GM23248 (cell line): ENCODE data around the gene KCNQ4. TPM values are rescaled to one million over a fixed set of nuclear protein-coding genes. Genes with fewer than 3 reads are reported as not detected.

Experiments
- DNase-seq: peaks from one replicate; pipeline ENCODE4 v3.0.0-alpha.2; 2015
- H2AFZ ChIP-seq: fragments of 200-600 bp; sonication (generic); 2 replicates; pipeline ENCODE4 v1.6.1; 2016; ENCODE audit warnings: antibody characterized with exemption
- H3F3A ChIP-seq: fragments of 200-600 bp; sonication (generic); 2 replicates; pipeline ENCODE4 v1.6.1; 2016; ENCODE audit warnings: mild to moderate bottlenecking, antibody characterized with exemption, mixed run types; ENCODE audit not compliant: insufficient read depth
- H3K27ac ChIP-seq: fragments of 200-600 bp; sonication (generic); 2 replicates; pipeline ENCODE4 v1.5.1; 2016; ENCODE audit warnings: mild to moderate bottlenecking
- H3K27me3 ChIP-seq: fragments of 200-600 bp; sonication (generic); replicated peaks from 2 replicates; pipeline ENCODE4 v1.6.1; 2016; ENCODE audit warnings: mild to moderate bottlenecking; ENCODE audit not compliant: insufficient read depth
- H3K36me3 ChIP-seq: fragments of 200-600 bp; sonication (generic); 2 replicates; pipeline ENCODE4 v1.6.1; 2016; ENCODE audit warnings: low read depth, mild to moderate bottlenecking
- H3K4me1 ChIP-seq: fragments of 200-600 bp; sonication (generic); 2 replicates; pipeline ENCODE4 v1.6.1; 2016; ENCODE audit warnings: mild to moderate bottlenecking; ENCODE audit not compliant: insufficient read depth
- H3K4me2 ChIP-seq: fragments of 200-600 bp; sonication (generic); one replicate; pipeline ENCODE4 v1.6.1; 2016; ENCODE audit warnings: mild to moderate bottlenecking; ENCODE audit not compliant: unreplicated experiment
- H3K4me3 ChIP-seq: fragments of 200-600 bp; sonication (generic); 2 replicates; pipeline ENCODE4 v1.5.1; 2016; ENCODE audit warnings: mild to moderate bottlenecking
- H3K79me2 ChIP-seq: fragments of 200-600 bp; sonication (generic); 2 replicates; pipeline ENCODE4 v1.6.1; 2016; ENCODE audit warnings: mild to moderate bottlenecking; ENCODE audit not compliant: insufficient read depth
- H3K9ac ChIP-seq: fragments of 200-600 bp; sonication (generic); 2 replicates; pipeline ENCODE4 v1.6.1; 2016; ENCODE audit warnings: mild to moderate bottlenecking
- H3K9me2 ChIP-seq: fragments of 200-600 bp; sonication (generic); 2 replicates; pipeline ENCODE4 v1.6.1; 2016; ENCODE audit warnings: mixed run types, mild to moderate bottlenecking, moderate library complexity; ENCODE audit not compliant: insufficient read depth
- H3K9me3 ChIP-seq: fragments of 200-600 bp; sonication (generic); one replicate; pipeline ENCODE4 v1.6.1; 2017; ENCODE audit warnings: low read depth
- H4K20me1 ChIP-seq: fragments of 200-600 bp; sonication (generic); 2 replicates; pipeline ENCODE4 v1.6.0; 2016; ENCODE audit not compliant: insufficient read depth
- EZH2 ChIP-seq: fragments of 200-600 bp; sonication (generic); IDR thresholded peaks from 2 replicates; pipeline ENCODE4 v1.6.1; 2018; ENCODE audit warnings: antibody characterized with exemption, mild to moderate bottlenecking; ENCODE audit not compliant: insufficient read depth, poor library complexity, severe bottlenecking
- EZH2phosphoT487 ChIP-seq: fragments of 200-600 bp; sonication (generic); IDR thresholded peaks from 2 replicates; pipeline ENCODE4 v1.6.1; 2018; ENCODE audit warnings: antibody characterized with exemption, moderate library complexity, mild to moderate bottlenecking, low read depth; ENCODE audit not compliant: insufficient read depth
- WGBS, 2 experiments: methylation state at CpG; one replicate each; pipeline ENCODE4 v1.1.6; 2015 to 2017; ENCODE audit warnings: low lambda C conversion rate in 2 of 2, low coverage in 1 of 2; ENCODE audit errors: missing lambda C conversion rate in 2 of 2; 5-methylcytosine and 5-hydroxymethylcytosine counted together
- in situ Hi-C: fragments of 300-500 bp; cut with MboI; formaldehyde crosslinking; loops from 2 replicates; pipeline ENCODE4 v1.15.0; 2020
- polyA plus RNA-seq: library from polyadenylated mRNA; unstranded; fragments of >200 nt; fragmentation: Nextera tagmentation; extraction: Ambion mirVana; gene quantifications from 2 replicates; pipeline ENCODE4 v1.2.1, GENCODE V29; 2016
- total RNA-seq: library from RNA; depleted of rRNA; stranded (reverse); fragments of >200 nt; shearing (Covaris generic); gene quantifications from 2 replicates; pipeline ENCODE4 v1.2.3, GENCODE V29; 2014

KCNQ4 gene
- total and polyA plus RNA-seq, 2 experiments from 2014 or later, result not detected

DNA sequence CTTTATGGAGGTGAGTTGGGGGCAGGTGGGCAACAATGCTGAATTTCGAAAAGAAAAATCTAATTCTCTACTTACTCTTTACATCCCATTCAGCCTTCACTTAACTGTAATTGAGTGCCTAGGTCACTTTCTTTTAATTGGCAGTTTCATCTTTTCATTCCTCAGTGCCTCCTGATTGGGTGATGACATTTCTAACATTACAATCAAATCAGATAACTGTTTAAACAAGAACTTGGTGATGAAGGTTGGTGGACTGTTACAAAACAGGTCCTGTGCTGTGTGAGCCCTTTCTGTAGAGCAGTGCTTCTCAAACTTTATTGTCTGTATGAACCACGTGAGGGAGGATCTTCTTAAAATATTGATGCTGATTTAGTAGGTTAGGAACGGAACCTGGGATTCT, 40.1 kb upstream of the KCNQ4 start:
- TF ChIP-seq EZH2 (no peak), EZH2phosphoT487 (no peak)
- no peak overlapping the region for H3K4me2 ChIP-seq
- H2AFZ ChIP-seq, result no peak overlapping the region
- no peaks in the 10 kb centered on the region for H3K9me3 ChIP-seq
- peaks cover 18% of the 10 kb centered on the region for H3K36me3 ChIP-seq
- no peak for DNase-seq
- no peak overlapping the region for H3K9ac ChIP-seq
- peaks cover 19% of the 10 kb centered on the region for H3F3A ChIP-seq
- peaks cover 23% of the 10 kb centered on the region; the same call in 1 of the 2 replicates for H3K79me2 ChIP-seq
- no peak overlapping the region for H3K27ac ChIP-seq
- H3K4me1 ChIP-seq, result peaks cover 22% of the 10 kb centered on the region
- no peaks in the 10 kb centered on the region for H3K27me3 ChIP-seq
- no peaks in the 10 kb centered on the region for H4K20me1 ChIP-seq
- H3K9me2 ChIP-seq, result no peaks in the 10 kb centered on the region
- in situ Hi-C loops, result no loop called here
- WGBS, 2 experiments, result 95 to 100% methylated on average over 3 of the region's 3 CpGs
- no peak overlapping the region for H3K4me3 ChIP-seq

DNA sequence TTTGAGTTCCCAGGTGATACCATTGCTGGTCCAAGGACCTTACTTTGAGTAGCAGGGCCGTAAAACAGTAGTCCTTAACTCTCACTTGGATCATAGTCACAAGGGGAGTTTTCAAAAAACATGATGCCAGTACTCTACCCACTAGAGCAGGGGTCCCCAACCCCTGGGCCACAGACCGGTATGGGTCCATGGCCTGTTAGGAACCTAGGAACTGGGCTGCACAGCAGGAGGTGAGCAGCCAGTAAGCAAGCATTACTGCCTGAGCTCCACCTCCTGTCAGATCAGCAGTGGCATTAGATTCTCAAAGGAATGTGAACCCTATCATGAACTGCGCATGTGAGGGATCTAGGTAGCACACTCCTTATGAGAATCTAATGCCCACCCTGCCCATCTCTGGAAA, 39.7 kb upstream of the KCNQ4 start:
- Histone ChIP-seq H3K27me3 (no peaks in the 10 kb centered on the region), H3K4me2 (no peak overlapping the region), H3K4me3 (no peak overlapping the region), H3K36me3 (peaks cover 22% of the 10 kb centered on the region), H3K27ac (no peak overlapping the region), H3K9ac (no peak overlapping the region), H3K9me3 (no peaks in the 10 kb centered on the region), H3K4me1 (peaks cover 22% of the 10 kb centered on the region), H3F3A (peaks cover 19% of the 10 kb centered on the region), H3K9me2 (no peaks in the 10 kb centered on the region), H2AFZ (no peak overlapping the region), H3K79me2 (peaks cover 23% of the 10 kb centered on the region; the same call in 1 of the 2 replicates), H4K20me1 (no peaks in the 10 kb centered on the region)
- in situ Hi-C loops, result no loop called here
- no peak for DNase-seq
- WGBS, 2 experiments, result 97 to 98% methylated on average over 3 of the region's 3 CpGs
- TF ChIP-seq EZH2phosphoT487, result no peak
- TF ChIP-seq EZH2, result no peak

DNA sequence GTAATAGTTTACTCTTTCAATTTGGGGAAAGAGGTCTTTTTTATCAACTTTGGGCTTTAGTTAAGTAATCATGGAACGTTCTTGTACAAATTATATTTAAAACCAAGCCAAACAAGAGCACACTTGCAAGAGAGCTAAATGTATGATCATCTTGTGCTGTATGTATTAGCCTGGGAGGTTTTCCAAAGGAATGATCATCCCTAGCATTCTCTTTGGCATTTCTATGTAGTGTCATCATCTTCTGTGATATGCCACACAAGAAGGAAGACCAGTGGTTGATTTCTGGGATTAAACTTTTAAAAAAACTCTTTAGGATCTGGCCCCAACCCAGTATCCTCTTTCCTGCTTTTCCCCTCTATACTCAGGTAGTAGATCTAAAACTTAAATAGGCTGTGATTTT, 38.4 kb upstream of the KCNQ4 start:
- peak overlapping the region; percentile 29; the same call in 1 of the 2 replicates for H3K9ac ChIP-seq
- DNase-seq, result peak; percentile 74
- 16 to 28% methylated on average over 1 of the region's 1 CpG for WGBS, 2 experiments

DNA sequence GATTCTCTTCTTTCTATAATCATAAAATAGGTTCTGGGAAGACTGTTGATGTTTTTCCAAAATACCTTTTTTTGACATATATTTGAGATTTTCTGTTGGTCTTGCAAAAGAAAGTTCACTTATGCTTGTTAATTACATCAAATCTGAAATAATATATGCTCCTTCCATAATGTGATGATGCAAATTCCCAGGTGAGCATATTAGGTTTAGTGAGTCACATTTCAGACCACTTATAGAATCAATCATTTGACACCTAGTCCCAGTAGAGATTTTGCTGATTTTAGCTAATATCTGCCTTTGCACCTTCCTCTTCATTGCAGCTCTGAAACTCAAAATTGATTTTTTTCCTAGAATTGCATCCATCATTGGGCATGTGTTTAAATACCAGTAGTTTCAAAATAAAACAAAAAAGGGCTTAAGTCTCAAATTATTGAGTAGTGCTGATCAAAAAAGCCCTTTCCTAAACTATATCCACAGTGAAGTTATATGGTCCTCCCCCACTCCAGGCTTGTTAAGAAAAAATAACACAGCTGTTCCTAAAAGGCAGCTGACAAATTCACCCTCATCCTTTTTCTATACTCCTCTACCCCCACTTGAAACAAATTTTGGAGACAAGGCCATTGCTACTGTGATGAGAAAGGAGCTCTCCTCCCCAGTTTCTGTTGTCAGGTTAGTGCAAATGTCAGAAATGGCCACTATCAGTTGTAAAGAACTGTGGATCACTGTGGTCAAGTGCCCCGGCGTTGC, 37.1 kb upstream of the KCNQ4 start:
- WGBS, 2 experiments, result 96 to 98% methylated on average over 2 of the region's 2 CpGs
- H3K4me1 ChIP-seq, result peaks cover 19% of the 10 kb centered on the region
- H3K79me2 ChIP-seq, result peaks cover 19% of the 10 kb centered on the region; the same call in 1 of the 2 replicates
- H4K20me1 ChIP-seq, result no peaks in the 10 kb centered on the region
- DNase-seq, result no peak
- in situ Hi-C loops, result no loop called here
- H3K9me3 ChIP-seq, result no peaks in the 10 kb centered on the region
- H3K36me3 ChIP-seq, result peaks cover 10% of the 10 kb centered on the region; the same call in 1 of the 2 replicates
- H3F3A ChIP-seq, result peaks cover 9% of the 10 kb centered on the region; the same call in 1 of the 2 replicates
- no peak overlapping the region for H3K4me2 ChIP-seq
- H3K27ac ChIP-seq, result no peak overlapping the region
- H3K9me2 ChIP-seq, result no peaks in the 10 kb centered on the region
- no peak overlapping the region for H2AFZ ChIP-seq
- H3K4me3 ChIP-seq, result no peak overlapping the region
- H3K27me3 ChIP-seq, result no peaks in the 10 kb centered on the region
- no peak overlapping the region for H3K9ac ChIP-seq
- TF ChIP-seq EZH2phosphoT487 (no peak), EZH2 (no peak)

More for the DNA sequence above, 38.4 kb upstream of the KCNQ4 start:
- Histone ChIP-seq H3K4me1 (peaks cover 12% of the 10 kb centered on the region), H2AFZ (no peak overlapping the region), H3K27ac (peak overlapping the region; percentile 67), H3K4me2 (no peak overlapping the region), H3K4me3 (no peak overlapping the region), H4K20me1 (no peaks in the 10 kb centered on the region), H3K79me2 (peaks cover 23% of the 10 kb centered on the region; the same call in 1 of the 2 replicates), H3K27me3 (no peaks in the 10 kb centered on the region), H3K9me3 (no peaks in the 10 kb centered on the region), H3K9me2 (no peaks in the 10 kb centered on the region), H3K36me3 (peaks cover 15% of the 10 kb centered on the region; the same call in 1 of the 2 replicates), H3F3A (peaks cover 9% of the 10 kb centered on the region; the same call in 1 of the 2 replicates)
- in situ Hi-C loops, result no loop called here
- no peak for TF ChIP-seq EZH2
- TF ChIP-seq EZH2phosphoT487, result no peak
